Thymus (tissue), 11 donors: Measurements from ENCODE around the gene SNX5. TPM values are rescaled to one million over a fixed set of nuclear protein-coding genes. Genes with fewer than 3 reads are reported as not detected.

Experiments
- DNase-seq, 9 donors: peaks; one replicate each; pipeline ENCODE4 v3.0.0-alpha.2; 2013; ENCODE audit warnings: low spot score in 9 of 9, low read depth in 6 of 9, missing footprints in 1 of 9
- H3K27ac ChIP-seq, 2 donors: one replicate each; pipeline ENCODE4 v1.5.1; 2013; ENCODE audit warnings: control low read depth in 1 of 2, low read depth in 1 of 2, low read length in 1 of 2, mild to moderate bottlenecking in 1 of 2, moderate library complexity in 1 of 2
- H3K27me3 ChIP-seq, 2 donors: one replicate each; pipeline ENCODE4 v1.5.1; 2013; ENCODE audit warnings: low read length in 1 of 2; ENCODE audit not compliant: control insufficient read depth in 2 of 2, insufficient read depth in 1 of 2
- H3K36me3 ChIP-seq, 2 donors: one replicate each; pipeline ENCODE4 v1.5.1; 2013; ENCODE audit warnings: low read length in 1 of 2, mild to moderate bottlenecking in 1 of 2, moderate library complexity in 1 of 2; ENCODE audit not compliant: control insufficient read depth in 2 of 2, insufficient read depth in 2 of 2
- H3K4me1 ChIP-seq, 2 donors: one replicate each; pipeline ENCODE4 v1.5.1; 2013; ENCODE audit warnings: low read length in 2 of 2; ENCODE audit not compliant: control insufficient read depth in 2 of 2, insufficient read depth in 2 of 2
- H3K4me3 ChIP-seq, 2 donors: one replicate each; pipeline ENCODE4 v1.5.1; 2013; ENCODE audit warnings: low read length in 2 of 2, control low read depth in 1 of 2, mild to moderate bottlenecking in 1 of 2
- H3K9me3 ChIP-seq, 2 donors: one replicate each; pipeline ENCODE4 v1.5.1; 2013; ENCODE audit warnings: low read length in 1 of 2, mild to moderate bottlenecking in 1 of 2; ENCODE audit not compliant: control insufficient read depth in 2 of 2, insufficient read depth in 1 of 2
- WGBS: extraction: QIAGEN DNeasy Blood & Tissue Kit; methylation state at CpG from one replicate; pipeline ENCODE4 v1.1.7; 2013; 5-methylcytosine and 5-hydroxymethylcytosine counted together
- polyA plus RNA-seq: library from polyadenylated mRNA; stranded (reverse); fragments of 200-250 nt; gene quantifications from one replicate; pipeline ENCODE4 v1.2.3, GENCODE V29; 2013
- total RNA-seq: library from RNA; stranded (reverse); fragments of 120-200 nt; gene quantifications from one replicate; pipeline ENCODE4 v1.2.4, GENCODE V29; 2013
- donor health status: healthy.

The SNX5 gene
- total and polyA plus RNA-seq, 2 donors, result 102 to 134 TPM

GRCh38 chr20:18011482-18011881 is 42.9 kb upstream of the SNX5 start:
- H3K36me3 ChIP-seq, result no peaks in the 10 kb centered on the region
- no peak for DNase-seq
- no peaks in the 10 kb centered on the region for H3K27me3 ChIP-seq
- no peaks in the 10 kb centered on the region for H3K9me3 ChIP-seq
- H3K4me1 ChIP-seq, result no peaks in the 10 kb centered on the region
- 96% methylated on average over 14 of the region's 14 CpGs for WGBS
- no peak overlapping the region for H3K27ac ChIP-seq
- no peak overlapping the region for H3K4me3 ChIP-seq

- Histone ChIP-seq H3K4me3 (no peak overlapping the region), H3K9me3 (no peaks in the 10 kb centered on the region), H3K27me3 (no peaks in the 10 kb centered on the region), H3K4me1 (no peaks in the 10 kb centered on the region), H3K36me3 (no peaks in the 10 kb centered on the region), H3K27ac (no peak overlapping the region)
- DNase-seq, result no peak
- WGBS, result 97% methylated on average over 7 of the region's 7 CpGs
These were observed 40.5 kb upstream of the SNX5 start for GRCh38 chr20:18009116-18009515.

GRCh38 chr20:18007534-18008292 is 39.1 kb upstream of the SNX5 start:
- H3K4me3 ChIP-seq, result no peak overlapping the region
- no peaks in the 10 kb centered on the region for H3K27me3 ChIP-seq
- 94% methylated on average over 19 of the region's 19 CpGs for WGBS
- no peak overlapping the region for H3K27ac ChIP-seq
- DNase-seq, result no peak
- no peaks in the 10 kb centered on the region for H3K4me1 ChIP-seq
- no peaks in the 10 kb centered on the region for H3K9me3 ChIP-seq
- H3K36me3 ChIP-seq, result no peaks in the 10 kb centered on the region

- H3K27ac ChIP-seq, result no peak overlapping the region
- WGBS, result 95% methylated on average over 7 of the region's 7 CpGs
These were observed 38.1 kb upstream of the SNX5 start for GRCh38 chr20:18006684-18007083.

GRCh38 chr20:18005990-18006364 is 37.4 kb upstream of the SNX5 start:
- Histone ChIP-seq H3K9me3 (no peaks in the 10 kb centered on the region), H3K27ac (no peak overlapping the region), H3K36me3 (no peaks in the 10 kb centered on the region), H3K27me3 (no peaks in the 10 kb centered on the region), H3K4me1 (no peaks in the 10 kb centered on the region), H3K4me3 (no peak overlapping the region)
- WGBS, result 87% methylated on average over 6 of the region's 6 CpGs
- DNase-seq, result no peak

More at GRCh38 chr20:18006684-18007083, 38.1 kb upstream of the SNX5 start:
- no peaks in the 10 kb centered on the region for H3K9me3 ChIP-seq
- H3K36me3 ChIP-seq, result no peaks in the 10 kb centered on the region
- no peaks in the 10 kb centered on the region for H3K27me3 ChIP-seq
- H3K4me1 ChIP-seq, result no peaks in the 10 kb centered on the region
- no peak for DNase-seq
- no peak overlapping the region for H3K4me3 ChIP-seq

GRCh38 chr20:18005170-18005989 is 36.8 kb upstream of the SNX5 start:
- Histone ChIP-seq H3K36me3 (no peaks in the 10 kb centered on the region), H3K9me3 (no peaks in the 10 kb centered on the region), H3K27me3 (no peaks in the 10 kb centered on the region), H3K27ac (no peak overlapping the region), H3K4me3 (no peak overlapping the region), H3K4me1 (no peaks in the 10 kb centered on the region)
- DNase-seq, result no peak
- WGBS, result 91% methylated on average over 21 of the region's 21 CpGs

GRCh38 chr20:18004384-18005031 is 35.9 kb upstream of the SNX5 start:
- 90% methylated on average over 8 of the region's 8 CpGs for WGBS
- no peaks in the 10 kb centered on the region for H3K36me3 ChIP-seq
- no peak overlapping the region for H3K4me3 ChIP-seq
- H3K4me1 ChIP-seq, result no peaks in the 10 kb centered on the region
- H3K9me3 ChIP-seq, result no peaks in the 10 kb centered on the region
- no peak for DNase-seq
- H3K27ac ChIP-seq, result no peak overlapping the region
- no peaks in the 10 kb centered on the region for H3K27me3 ChIP-seq

- no peaks in the 10 kb centered on the region for H3K36me3 ChIP-seq
- H3K9me3 ChIP-seq, result no peaks in the 10 kb centered on the region
- H3K27ac ChIP-seq, result no peak overlapping the region
- 71% methylated on average over 5 of the region's 5 CpGs for WGBS
- no peak for DNase-seq
- H3K27me3 ChIP-seq, result no peaks in the 10 kb centered on the region
- H3K4me1 ChIP-seq, result no peaks in the 10 kb centered on the region
- H3K4me3 ChIP-seq, result no peak overlapping the region
These were observed 35.3 kb upstream of the SNX5 start for GRCh38 chr20:18003897-18004296.
